GM19397 (cell line): ENCODE results near the gene MRPL30.
A peak's percentile ranks its signal among the peaks of the same experiment; 100 is the strongest.
"Not testable (repeated sequence)": the region's sequence is repeated elsewhere in the genome, so short reads cannot be mapped to it uniquely, and the experiment has no call there.

Experiments
- ATAC-seq: cut with Tn5 transposase; IDR thresholded peaks from one replicate; pipeline ENCODE4 v1.9.1; 2021; ENCODE audit warnings: mild to moderate bottlenecking, moderate library complexity; ENCODE audit not compliant: unreplicated experiment

Gene MRPL30

DNA sequence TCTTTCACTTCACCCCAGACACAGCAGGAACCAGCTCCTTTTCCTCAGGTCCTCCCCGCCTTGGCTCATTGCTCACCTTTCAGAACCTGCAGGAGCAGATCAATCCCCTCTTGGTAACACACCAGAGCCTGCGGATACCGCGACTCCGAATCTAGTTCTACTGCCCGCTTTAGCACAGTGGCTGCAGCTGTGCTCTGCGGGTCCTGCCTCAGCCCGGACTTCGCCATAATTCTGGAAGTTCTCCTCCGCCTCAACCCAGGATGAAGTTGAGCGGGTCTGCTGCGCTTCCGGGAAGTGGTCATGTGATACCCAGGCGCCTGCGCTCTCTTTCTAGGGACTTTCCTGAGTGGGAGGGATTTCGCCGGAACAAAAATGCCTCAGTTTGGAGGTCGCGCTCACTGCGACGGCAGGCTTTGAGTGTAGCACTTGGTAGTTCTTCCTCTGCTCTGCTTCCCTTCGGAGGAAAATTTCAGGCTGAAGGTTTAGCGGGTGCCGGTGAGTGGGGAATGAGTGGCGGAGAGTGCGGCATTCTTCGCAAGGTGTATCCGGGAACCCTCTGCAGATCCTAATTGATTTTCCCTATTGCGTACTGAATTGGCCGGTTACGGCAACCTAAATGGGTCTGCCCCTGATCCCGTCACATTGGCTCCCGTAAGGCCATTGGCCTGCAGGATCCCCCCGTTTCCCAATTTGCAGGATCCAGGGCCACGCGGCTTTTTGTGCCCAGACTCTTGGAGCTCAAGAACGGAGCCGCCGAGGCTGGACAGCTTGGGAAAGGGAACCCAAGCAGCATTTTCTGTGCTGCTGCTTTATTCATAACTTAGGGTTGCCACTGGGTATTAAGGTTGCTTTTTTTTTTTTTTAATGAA is at the start of gene MRPL30, which contains the start of gene MITD1:
Gene MRPL30, plus strand, starts transcription at position 430 of the 869 bp plus-strand sequence. CDS start 5,020 bp downstream, outside the sequence.
Gene MITD1, minus strand, starts transcription at position 304 of the 869 bp plus-strand sequence. Its CDS starts 77 bp downstream, at position 227.
- ATAC-seq, result peak; percentile 92

DNA sequence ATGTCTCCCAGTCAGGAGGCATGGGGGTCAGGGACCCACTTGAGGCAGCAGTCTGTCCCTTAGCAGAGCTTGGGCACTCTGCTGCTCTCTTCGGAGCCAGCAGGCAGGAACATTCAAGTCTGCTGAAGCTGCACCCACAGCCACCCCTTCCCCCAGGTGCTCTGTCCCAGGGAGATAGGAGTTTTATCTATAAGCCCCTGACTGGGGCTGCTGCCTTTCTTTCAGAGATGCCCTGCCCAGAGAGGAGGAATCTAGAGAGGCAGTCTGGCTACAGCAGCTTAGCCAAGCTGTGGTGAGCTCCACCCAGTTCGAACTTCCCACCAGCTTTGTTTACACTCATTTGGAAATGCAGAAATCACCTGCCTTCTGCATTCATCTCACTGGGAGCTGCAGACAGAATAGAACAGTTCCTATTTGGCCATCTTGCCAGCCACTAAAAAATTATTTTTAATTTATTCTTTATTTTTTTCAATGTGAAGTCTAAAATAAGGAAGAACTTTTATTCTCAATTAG is 45.9 kb upstream of the MRPL30 start:
- ATAC-seq, result not testable (repeated sequence)

DNA sequence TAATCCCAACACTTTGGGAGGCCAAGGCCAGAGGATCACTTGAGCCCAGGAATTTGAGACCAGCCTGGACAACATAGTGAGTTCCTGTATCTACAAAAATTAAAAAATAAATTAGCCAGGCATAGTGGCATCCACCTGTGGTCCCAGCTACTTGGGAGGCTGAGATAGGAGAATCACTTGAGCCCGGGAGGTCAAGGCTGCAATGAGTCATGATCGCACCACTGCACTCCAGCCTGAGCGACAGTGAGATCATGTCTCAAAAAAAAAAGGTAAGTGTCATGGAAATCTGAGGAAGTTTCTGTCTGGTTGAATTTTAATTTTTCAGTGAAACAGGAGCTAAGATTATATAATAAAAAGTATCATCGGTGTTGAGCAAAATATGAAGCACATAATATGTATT is 42.0 kb upstream of the MRPL30 start:
- ATAC-seq, result no peak

GRCh38 chr2:99140056-99140859 is 40.7 kb upstream of the MRPL30 start:
- ATAC-seq, result no peak

DNA sequence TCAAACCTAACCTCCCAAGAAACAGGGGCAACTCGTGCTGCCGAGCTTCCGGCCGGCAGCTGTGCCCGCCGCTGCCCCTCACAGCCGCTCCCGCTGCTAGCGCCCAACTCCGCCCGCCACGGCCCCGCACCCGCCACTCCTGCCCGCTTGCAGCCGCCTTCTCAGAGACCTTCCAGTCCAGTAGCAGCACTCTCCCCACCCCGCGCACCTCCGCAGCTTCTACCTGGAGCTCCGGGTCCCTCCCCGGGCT is 40.2 kb upstream of the MRPL30 start:
- ATAC-seq, result peak; percentile 36

GRCh38 chr2:99141110-99142108 is 39.6 kb upstream of the MRPL30 start, which contains the start of gene C2orf15:
Gene C2orf15 (plus strand): TSS chr2:99141707. CDS start chr2:99150559, 8,852 bp downstream.
- peak; percentile 91 for ATAC-seq

DNA sequence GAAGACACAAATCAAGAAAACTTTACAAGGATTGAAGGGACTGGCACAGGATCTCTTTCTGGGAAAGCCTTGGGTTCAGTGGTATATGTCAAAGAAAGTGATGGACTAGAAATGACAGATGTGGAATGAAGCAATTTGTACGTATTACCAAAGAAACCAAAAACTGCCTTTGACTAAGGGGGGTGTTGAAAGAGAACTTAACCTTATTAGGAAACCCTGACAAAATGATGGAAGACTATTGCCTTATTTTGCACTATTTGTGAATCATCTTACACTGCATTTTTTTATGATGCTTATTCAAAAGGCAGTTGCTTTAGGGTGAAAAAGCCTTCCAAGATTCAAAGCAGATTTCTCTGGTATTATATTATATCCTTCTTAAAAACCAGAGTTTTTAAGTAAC is 30.3 kb upstream of the MRPL30 start:
- ATAC-seq, result no peak

DNA sequence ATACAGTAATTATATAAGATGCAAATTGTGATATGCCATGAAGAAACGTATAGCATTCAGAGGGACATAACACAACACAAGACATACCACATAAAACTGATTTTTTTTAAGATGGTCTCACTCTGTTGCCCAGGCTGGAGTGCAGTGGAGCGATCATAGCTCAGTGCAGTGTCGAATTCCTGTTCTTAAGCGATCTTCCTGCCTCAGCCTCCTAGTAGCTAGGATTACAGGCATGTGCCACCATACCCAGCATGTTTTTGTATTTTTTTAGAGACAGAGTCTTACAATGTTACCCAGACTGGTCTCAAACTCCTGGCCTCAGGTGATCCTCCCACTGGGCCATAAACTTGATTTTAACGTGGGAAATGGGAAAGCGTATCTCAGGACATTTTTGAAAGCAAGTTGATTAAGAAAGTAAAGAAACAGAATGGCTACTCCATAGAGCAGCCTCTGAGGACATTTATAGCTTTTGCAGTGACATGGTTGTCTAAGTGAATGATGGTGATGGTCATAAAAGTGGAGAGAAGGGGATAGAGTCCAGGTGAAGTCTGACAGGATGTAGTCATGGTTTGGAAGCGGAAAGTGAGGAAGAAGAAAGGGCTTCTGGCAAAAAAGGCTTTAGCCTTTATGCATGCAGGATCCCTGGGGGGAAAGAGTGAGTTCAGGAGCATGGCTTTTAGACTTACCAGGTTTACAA is 28.6 kb upstream of the MRPL30 start:
- ATAC-seq, result no peak

- ATAC-seq, result no peak
These were observed 26.9 kb upstream of the MRPL30 start for GRCh38 chr2:99153921-99154604.

DNA sequence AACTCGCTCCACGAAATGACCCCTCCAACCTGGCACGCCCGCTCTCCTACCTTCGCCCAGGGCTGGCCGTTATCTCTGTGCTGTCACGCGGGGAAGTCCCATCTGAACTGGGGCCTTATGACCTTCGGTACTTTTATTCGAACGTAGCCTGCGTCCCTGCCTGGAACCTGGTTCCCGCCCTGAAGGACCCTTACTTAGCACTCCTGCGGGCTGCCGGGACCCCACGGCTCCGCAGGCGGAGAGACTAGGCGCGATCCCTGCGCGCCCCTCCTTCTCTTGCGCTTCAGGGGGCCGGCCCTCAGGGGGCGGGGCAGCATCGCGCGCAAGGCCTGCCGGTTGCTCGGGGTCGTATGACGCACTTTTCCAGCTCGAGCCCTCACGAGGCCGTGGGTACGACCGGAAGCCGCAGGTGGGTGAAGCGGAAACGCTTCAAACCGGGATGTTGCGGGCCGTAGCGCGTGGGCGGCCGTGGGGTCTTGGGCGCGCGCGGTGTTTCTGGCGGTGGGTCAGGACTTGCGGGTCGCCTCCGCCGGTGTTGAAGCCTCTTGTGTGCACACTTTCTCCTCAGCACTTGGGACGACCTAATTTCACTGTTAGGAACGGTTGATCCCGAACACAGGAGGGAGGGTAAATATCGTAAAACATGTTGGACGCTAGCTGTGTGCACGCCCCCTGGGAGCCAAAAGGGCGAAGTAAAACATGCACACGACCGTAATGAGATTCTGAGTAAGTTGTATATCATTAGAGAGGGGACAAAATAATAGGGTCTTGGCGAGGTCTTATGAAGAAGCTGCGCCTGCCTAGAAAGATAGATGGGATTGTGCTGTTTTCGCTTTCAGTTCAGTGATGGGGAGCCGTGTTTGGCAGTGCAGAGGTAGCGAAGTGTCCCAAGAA is 26.1 kb upstream of the MRPL30 start, which contains the start of the genes LIPT1 and TSGA10:
Gene LIPT1, plus strand, starts transcription at position 325 of the 894 bp plus-strand sequence. CDS start 6,991 bp downstream, outside the sequence.
Gene TSGA10, minus strand, starts transcription at position 300 of the 894 bp plus-strand sequence. CDS start 45,503 bp downstream, outside the sequence.
- ATAC-seq, result peak; percentile 98

DNA sequence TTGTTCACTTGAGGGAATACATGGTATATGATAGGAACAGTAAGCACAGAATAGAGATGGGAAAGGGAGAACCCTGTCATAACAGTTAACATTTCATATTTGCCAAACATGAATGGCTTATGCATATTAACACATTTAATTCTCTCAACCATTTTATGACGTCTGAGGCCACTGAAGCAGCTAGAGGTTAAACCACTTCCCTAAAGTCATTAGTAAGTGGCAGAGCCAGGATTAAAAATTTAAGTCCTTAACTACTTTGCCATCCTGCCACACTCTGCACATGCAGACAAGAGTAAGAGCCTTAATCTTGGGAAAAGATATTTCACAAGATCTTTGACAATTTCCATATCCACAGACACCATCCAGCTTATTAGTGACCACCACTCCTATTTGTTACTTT is 24.1 kb upstream of the MRPL30 start:
- no peak for ATAC-seq

GRCh38 chr2:99158599-99158998 is 22.4 kb upstream of the MRPL30 start:
- no peak for ATAC-seq

DNA sequence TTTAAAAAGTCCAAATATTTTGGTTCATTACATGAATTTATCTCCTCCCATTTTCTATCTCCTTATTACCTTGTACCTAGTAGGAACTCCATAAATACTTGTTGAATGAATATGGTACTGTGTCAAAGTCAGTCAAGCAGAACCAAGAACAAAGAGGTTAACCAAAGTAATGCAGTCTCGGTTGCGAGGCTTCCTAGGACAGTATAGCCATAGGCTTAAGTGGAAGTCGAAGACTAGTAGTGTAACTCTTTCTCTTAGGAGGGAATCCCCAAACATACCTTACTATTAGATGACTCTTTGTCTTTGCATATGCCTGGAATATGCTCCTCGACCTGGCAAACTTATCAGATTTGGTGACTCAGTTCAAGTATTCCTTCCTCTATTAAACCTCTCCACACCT is 21.4 kb upstream of the MRPL30 start:
- no peak for ATAC-seq

GRCh38 chr2:99166218-99166617 is 14.8 kb upstream of the MRPL30 start:
- no peak for ATAC-seq

GRCh38 chr2:99169534-99169933 is 11.4 kb upstream of the MRPL30 start:
- ATAC-seq, result no peak

GRCh38 chr2:99171377-99172140 is 9.4 kb upstream of the MRPL30 start:
- ATAC-seq, result no peak

GRCh38 chr2:99181624-99182000 is 628 bp downstream of the MRPL30 start:
- no peak for ATAC-seq
